ENCODE results near the gene ISLR. TPM values are rescaled to one million over a fixed set of nuclear protein-coding genes. Genes with fewer than 3 reads are reported as not detected.

The ISLR gene
- total RNA-seq, 2 donors from 2014 or later = 0.12 TPM; not detected in 1

- Mint-ChIP-seq H3K4me1 (ENCODE audit: low read depth) (no peaks in the 10 kb centered on the region), H3K27me3 (ENCODE audit: low read depth) (peaks cover 36% of the 10 kb centered on the region), H3K27ac (no peak overlapping the region), H3K36me3 (ENCODE audit: insufficient read depth in 2 of 2) (no peaks in the 10 kb centered on the region), H3K9me3 (no peaks in the 10 kb centered on the region), H3K4me3 (no peak overlapping the region)
- ATAC-seq (replicated peaks in 1 of 2) (no peak), DNase-seq (no peak)
Observed at GRCh38 chr15:74222240-74223119, 49.0 kb downstream of the ISLR start.

- H3K27ac Mint-ChIP-seq = no peak overlapping the region
Observed at GRCh38 chr15:74225928-74226327, 52.4 kb downstream of the ISLR start.

More at GRCh38 chr15:74225928-74226327, 52.4 kb downstream of the ISLR start:
- ATAC-seq (replicated peaks in 1 of 2) = no peak
- DNase-seq = no peak
- H3K4me1 Mint-ChIP-seq (ENCODE audit: low read depth) = no peaks in the 10 kb centered on the region
- peaks cover 28% of the 10 kb centered on the region for H3K27me3 Mint-ChIP-seq (ENCODE audit: low read depth)
- no peak overlapping the region for H3K4me3 Mint-ChIP-seq
- H3K9me3 Mint-ChIP-seq = no peaks in the 10 kb centered on the region
- no peaks in the 10 kb centered on the region for H3K36me3 Mint-ChIP-seq (ENCODE audit: insufficient read depth in 2 of 2)

Other genes starting within 250 kb of the ISLR start
- 1 to 10 TPM; 1.9 to 2.5 TPM for gene LOXL1, start 247.2 kb upstream of the ISLR start, total RNA-seq
- 10 to 100 TPM in 1 of 2 donors, 1 to 10 TPM in 1; 7.2 to 15.1 TPM for gene STOML1, start 181.4 kb upstream of the ISLR start, total RNA-seq
- 10 to 100 TPM; 70.9 to 71.6 TPM for gene PML, start 179.0 kb upstream of the ISLR start, total RNA-seq
- under 1 TPM; 0.46 to 0.53 TPM for gene GOLGA6A, start 91.2 kb upstream of the ISLR start, total RNA-seq
- under 1 TPM in 1 of 2 donors, not detected in 1; 0.62 TPM for gene ISLR2, start 43.1 kb upstream of the ISLR start, total RNA-seq
- gene STRA6, start 29.1 kb downstream of the ISLR start, total RNA-seq = under 1 TPM; 0.43 to 0.46 TPM
- not detected for gene CCDC33, start 62.6 kb downstream of the ISLR start, total RNA-seq
- gene CYP11A1, start 193.9 kb downstream of the ISLR start, total RNA-seq = under 1 TPM; 0.21 to 0.26 TPM

Measured in activated T-cell treated with anti-CD3 and anti-CD28 coated beads, Interleukin-2, amount 50 U/mL, for 72 hours (primary cell).